Stimulated activated CD8-positive, alpha-beta memory T cell treated with anti-CD3 and anti-CD28 coated beads, Interleukin-15, amount 100 ng/mL, for 24 hours (primary cell): ENCODE measurements around the gene CTU1.

ENCODE experiments used
- DNase-seq: peaks from one replicate; pipeline ENCODE4 v3.0.0-alpha.2; 2020; ENCODE audit warnings: low read depth

Gene CTU1

GRCh38 chr19:51131780-51132680, 23.8 kb upstream of the CTU1 start:
- no peak for DNase-seq

- DNase-seq: no peak
Observed at GRCh38 chr19:51129716-51130115, 21.5 kb upstream of the CTU1 start.

- DNase-seq: no peak
Observed at GRCh38 chr19:51128227-51128626, 20.0 kb upstream of the CTU1 start.

GRCh38 chr19:51127755-51128154, 19.5 kb upstream of the CTU1 start:
- DNase-seq: no peak

- no peak for DNase-seq
Observed at GRCh38 chr19:51127032-51127431, 18.8 kb upstream of the CTU1 start.

- no peak for DNase-seq
Observed at GRCh38 chr19:51125421-51126075, 17.3 kb upstream of the CTU1 start.

- no peak for DNase-seq
Observed at GRCh38 chr19:51124729-51125128, 16.5 kb upstream of the CTU1 start, which contains the start of gene SIGLEC9. Gene SIGLEC9 (plus strand): TSS chr19:51124906. CDS start chr19:51124975, 69 bp downstream.

GRCh38 chr19:51124216-51124615, 16.0 kb upstream of the CTU1 start:
- no peak for DNase-seq

GRCh38 chr19:51123802-51124201, 15.6 kb upstream of the CTU1 start:
- no peak for DNase-seq

- no peak for DNase-seq
Observed at GRCh38 chr19:51123381-51123800, 15.2 kb upstream of the CTU1 start.

- no peak for DNase-seq
Observed at GRCh38 chr19:51122112-51122981, 14.1 kb upstream of the CTU1 start.

GRCh38 chr19:51121257-51121656, 13.0 kb upstream of the CTU1 start:
- no peak for DNase-seq

GRCh38 chr19:51120160-51120559, 12.0 kb upstream of the CTU1 start:
- no peak for DNase-seq

GRCh38 chr19:51119611-51120010, 11.4 kb upstream of the CTU1 start:
- no peak for DNase-seq

- no peak for DNase-seq
Observed at GRCh38 chr19:51119101-51119500, 10.9 kb upstream of the CTU1 start.

GRCh38 chr19:51116736-51117286, 8.6 kb upstream of the CTU1 start:
- DNase-seq: no peak

- no peak for DNase-seq
Observed at GRCh38 chr19:51114087-51114729, 6.0 kb upstream of the CTU1 start.

GRCh38 chr19:51111606-51112005, 3.4 kb upstream of the CTU1 start:
- no peak for DNase-seq

- no peak for DNase-seq
Observed at GRCh38 chr19:51110666-51110971, 2.4 kb upstream of the CTU1 start.

GRCh38 chr19:51108805-51109146, 567 bp upstream of the CTU1 start:
- DNase-seq: no peak

- DNase-seq: no peak
Observed at GRCh38 chr19:51107406-51108065, 673 bp downstream of the CTU1 start.
